ENCODE results near the gene AP2A1.

The AP2A1 gene

GRCh38 chr19:49836176-49837008 is 69.6 kb downstream of the AP2A1 start:
- in situ Hi-C loops (cut with HindIII; ENCODE audit: low sequenced_read_pairs), result no loop called here

- in situ Hi-C loops (cut with HindIII; ENCODE audit: low sequenced_read_pairs), result no loop called here
Observed at GRCh38 chr19:49837009-49837310, 70.2 kb downstream of the AP2A1 start.

GRCh38 chr19:49837425-49837824 is 70.6 kb downstream of the AP2A1 start:
- in situ Hi-C loops (cut with HindIII; ENCODE audit: low sequenced_read_pairs), result no loop called here

- in situ Hi-C loops (cut with HindIII; ENCODE audit: low sequenced_read_pairs), result no loop called here
Observed at GRCh38 chr19:49838885-49839588, 72.2 kb downstream of the AP2A1 start.

DNA sequence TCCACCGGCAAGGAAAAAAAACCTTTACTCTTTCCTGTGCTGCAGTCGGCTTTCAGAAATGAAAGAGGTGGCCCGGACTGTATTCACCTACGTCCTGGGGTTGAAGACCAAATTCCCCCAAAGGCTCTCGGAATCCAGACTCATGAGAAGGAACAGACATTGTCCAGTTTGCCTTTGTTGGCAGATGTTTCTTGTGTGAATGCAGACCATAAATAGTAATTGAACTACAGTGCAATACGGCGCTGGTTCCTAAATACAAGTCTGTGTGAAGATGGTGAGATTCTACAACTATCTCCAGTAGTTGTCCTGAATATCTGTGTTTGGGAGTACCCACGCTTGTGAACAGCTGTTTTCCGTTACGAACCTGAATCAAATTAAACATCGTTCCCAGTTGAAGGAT is 72.9 kb downstream of the AP2A1 start:
- in situ Hi-C loops (cut with HindIII; ENCODE audit: low sequenced_read_pairs), result no loop called here

DNA sequence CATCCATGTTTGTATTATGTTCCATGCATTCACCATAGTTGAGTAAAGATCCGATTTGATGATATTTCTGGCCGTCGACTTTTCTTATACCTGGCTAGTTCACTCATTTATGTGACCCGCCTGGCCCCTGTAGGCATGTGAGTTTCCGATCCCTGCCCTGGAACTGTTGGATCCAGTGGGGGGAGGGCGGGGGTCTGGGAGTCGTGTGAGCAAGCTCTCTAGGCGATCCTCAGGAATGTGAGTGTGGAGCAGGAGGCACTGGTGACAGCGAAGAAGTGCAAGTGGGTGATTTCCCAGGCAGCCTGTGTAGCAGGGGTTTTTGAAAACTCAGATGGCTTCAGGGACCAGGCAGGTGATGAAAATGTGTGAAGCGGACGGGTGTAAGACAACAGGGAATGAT is 73.5 kb downstream of the AP2A1 start:
- in situ Hi-C loops (cut with HindIII; ENCODE audit: low sequenced_read_pairs), result no loop called here

DNA sequence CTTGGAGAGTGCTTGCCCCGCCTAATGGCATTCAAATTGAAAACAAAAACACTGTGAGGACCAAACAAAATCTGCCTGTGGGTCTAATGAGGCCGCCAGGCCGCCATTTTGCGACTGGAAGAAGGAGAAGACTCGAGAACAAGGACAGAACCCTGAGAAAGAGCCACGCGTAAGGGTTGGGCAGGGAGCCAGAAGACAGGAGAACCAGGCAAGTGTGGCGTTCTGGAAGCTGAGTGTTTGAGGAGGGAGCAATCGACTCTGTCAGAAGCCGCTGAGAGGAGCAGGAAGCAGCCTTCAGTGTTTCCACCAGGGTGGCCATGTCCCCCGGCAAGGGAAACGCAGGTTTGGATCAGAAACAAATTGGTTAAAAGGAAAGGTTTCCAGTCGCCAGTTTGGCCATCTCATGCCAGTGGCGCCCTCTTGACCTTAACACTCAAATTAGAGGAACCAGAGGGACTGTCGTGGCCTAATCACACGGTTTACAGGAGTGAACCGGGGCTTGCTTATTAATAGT is 74.0 kb downstream of the AP2A1 start:
- in situ Hi-C loops (cut with HindIII; ENCODE audit: low sequenced_read_pairs), result no loop called here

DNA sequence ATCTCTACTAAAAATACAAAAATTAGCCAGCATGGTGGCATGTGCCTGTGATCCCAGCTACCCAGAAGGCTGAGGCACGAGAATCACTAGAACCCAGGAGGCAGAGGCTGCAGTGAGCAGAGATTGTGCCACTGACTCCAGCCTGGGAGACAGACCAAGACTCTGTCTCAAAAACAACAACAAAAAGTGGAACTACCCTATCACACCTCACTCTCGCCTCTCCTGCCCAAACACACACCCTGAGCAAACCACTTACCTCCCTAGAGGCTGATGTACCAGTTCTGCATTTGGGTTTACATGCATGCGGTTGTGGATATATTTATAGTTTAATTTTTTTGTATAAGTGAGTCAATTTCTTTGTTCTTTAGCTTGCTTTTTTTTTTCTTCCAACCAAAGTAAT is 76.5 kb downstream of the AP2A1 start:
- in situ Hi-C loops (cut with HindIII; ENCODE audit: low sequenced_read_pairs), result no loop called here

DNA sequence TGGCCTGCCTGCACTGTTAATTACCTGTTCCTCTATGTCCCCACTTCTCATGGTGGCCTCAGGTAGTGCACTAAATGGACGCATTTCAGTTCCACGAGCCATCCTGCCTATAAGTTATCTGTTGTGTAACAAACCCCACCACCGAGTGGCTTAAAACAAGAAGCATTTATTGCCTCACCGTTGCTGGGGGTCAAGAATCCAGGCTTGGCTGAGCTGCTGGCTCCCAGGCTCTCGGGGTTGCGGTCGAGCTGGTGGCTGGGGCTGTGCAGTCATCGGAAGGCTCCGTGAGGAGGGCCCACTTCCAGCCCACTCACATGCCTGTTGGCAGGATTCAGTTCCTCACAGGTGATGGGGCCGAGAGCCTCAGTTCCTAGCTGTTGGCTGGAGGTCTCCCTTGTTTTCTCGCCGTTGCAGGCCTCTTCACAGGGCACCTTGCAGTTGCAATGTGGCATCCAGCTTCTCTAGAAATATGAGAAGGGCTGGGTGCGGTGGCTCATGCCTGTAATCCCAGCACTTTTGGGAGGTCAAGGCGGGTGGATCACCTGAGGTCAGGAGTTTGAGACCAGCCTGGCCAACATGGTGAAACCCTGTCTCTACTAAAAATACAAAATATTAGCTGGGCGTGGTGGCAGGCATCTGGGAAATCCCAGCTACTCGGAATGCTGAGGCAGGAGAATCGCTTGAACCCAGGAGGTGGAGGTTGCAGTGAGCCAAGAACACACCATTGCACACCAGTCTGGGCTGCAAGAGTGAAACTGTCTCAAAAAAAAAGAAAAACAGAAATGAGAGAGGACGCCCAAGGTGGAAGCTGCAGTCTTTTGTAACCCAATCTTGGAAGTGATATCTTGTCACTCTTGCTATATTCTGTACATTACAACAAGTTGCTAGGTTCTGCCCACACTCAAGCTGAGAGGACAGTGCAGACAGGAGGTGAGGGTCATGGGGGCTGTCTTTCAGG is 77.6 kb downstream of the AP2A1 start:
- in situ Hi-C loops (cut with HindIII; ENCODE audit: low sequenced_read_pairs), result no loop called here

- in situ Hi-C loops (cut with HindIII; ENCODE audit: low sequenced_read_pairs), result no loop called here
Observed at GRCh38 chr19:49845414-49845813, 78.6 kb downstream of the AP2A1 start.

DNA sequence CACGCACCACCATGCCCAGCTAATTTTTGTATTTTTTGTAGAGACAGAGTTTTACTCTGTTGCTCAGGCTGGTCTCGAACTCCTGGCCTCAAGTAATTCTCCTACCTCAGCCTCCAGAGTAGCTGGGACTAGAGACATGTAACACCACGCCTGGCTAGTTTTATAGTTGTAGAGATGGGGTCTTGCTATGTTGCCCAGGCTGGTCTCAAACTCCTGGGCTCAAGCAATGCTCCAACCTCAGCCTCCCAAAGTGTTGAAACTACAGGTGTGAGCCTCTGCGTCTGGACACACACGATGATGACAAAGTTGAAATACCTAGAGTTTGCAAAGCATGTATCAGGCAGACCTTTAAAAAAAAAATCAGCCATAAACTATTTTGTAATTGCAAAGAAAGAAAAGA is 79.6 kb downstream of the AP2A1 start:
- in situ Hi-C loops (cut with HindIII; ENCODE audit: low sequenced_read_pairs), result no loop called here

- in situ Hi-C loops (cut with HindIII; ENCODE audit: low sequenced_read_pairs), result no loop called here
Observed at GRCh38 chr19:49847731-49848696, 81.2 kb downstream of the AP2A1 start.

GRCh38 chr19:49848938-49849337 is 82.1 kb downstream of the AP2A1 start:
- in situ Hi-C loops (cut with HindIII; ENCODE audit: low sequenced_read_pairs), result no loop called here

- in situ Hi-C loops (cut with HindIII; ENCODE audit: low sequenced_read_pairs), result loop anchor here (5.0 kb wide), 2 partner anchors 43 to 97 kb away; no protein-coding TSS in a partner anchor
Observed at GRCh38 chr19:49849433-49850220, 82.8 kb downstream of the AP2A1 start.

DNA sequence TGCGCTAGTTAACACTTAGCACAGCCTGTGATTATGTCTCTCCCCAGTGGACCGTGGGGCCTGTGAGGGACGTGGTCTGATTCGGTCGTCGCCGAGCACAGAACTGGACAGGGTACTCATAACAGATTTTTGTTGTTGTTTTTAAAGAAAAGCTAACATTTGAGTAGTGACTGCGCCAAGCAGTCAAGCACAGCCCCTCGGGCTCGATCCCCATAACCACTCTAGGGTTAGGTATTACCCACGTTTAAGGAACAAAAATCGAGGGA is 83.4 kb downstream of the AP2A1 start:
- in situ Hi-C loops (cut with HindIII; ENCODE audit: low sequenced_read_pairs), result loop anchor here (5.0 kb wide), 2 partner anchors 42 to 98 kb away; no protein-coding TSS in a partner anchor

GRCh38 chr19:49850487-49851342 is 83.9 kb downstream of the AP2A1 start, which contains the start of gene PTOV1:
Gene PTOV1, plus strand, starts transcription at chr19:49851159.
- in situ Hi-C loops (cut with HindIII; ENCODE audit: low sequenced_read_pairs), result loop anchor here (5.0 kb wide), 2 partner anchors 42 to 98 kb away; no protein-coding TSS in a partner anchor

DNA sequence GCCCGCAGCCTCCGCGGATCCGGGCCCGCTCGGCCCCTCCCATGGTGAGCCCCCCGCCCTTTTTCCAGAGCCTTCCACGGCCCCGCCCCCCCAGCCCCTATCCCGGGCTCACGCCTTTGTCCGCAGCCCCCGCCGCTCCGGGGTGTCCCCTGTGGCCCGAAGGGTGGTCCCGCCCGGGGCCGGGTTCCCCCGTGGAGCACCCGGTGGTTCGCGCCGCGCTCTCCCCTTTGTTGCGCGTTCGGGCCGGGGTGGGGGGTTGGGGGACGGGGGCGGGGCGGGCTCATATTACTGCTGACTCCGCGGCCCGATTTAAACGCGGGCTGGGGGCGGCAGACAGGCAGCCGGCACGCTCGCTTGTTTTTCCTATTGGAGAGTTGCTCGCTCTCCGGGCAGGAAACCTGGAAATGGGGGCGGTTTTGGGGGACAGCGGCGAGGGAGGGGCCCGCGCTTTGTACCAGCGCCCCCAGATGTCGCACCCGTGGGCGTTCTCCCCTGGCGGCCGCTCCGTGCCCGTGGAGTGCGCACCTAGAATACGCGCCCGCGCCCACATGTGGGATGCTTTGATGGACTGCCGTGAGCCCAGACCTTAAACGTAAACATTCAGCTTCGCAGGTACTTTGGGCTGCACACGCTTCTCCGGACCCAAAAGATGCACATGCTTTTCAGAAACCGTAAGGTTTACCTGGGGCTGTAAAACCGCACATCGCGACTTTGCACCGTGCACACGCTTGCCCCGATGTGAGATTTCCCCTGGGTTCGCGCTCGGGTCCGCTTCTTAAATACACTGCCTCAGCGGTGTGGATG is 84.9 kb downstream of the AP2A1 start:
- in situ Hi-C loops (cut with HindIII; ENCODE audit: low sequenced_read_pairs), result loop anchor here (5.0 kb wide), 2 partner anchors 41 to 99 kb away; no protein-coding TSS in a partner anchor
